Panc1 (cell line): ENCODE results near the gene VPS4B. TPM values are rescaled to one million over a fixed set of nuclear protein-coding genes. Genes with fewer than 3 reads are reported as not detected.

Source experiments
- ATAC-seq: fragments of 200-7000 bp; cut with Tn5 transposase; 2 replicates; pipeline ENCODE4 v1.9.1; 2020; ENCODE audit warnings: mild to moderate bottlenecking, moderate library complexity
- BruUV-seq: library from RNA; stranded (reverse); fragments of 400-500 nt; replicated peaks from 2 replicates; lab custom pipeline; 2021; lab: Mats Ljungman, UMichigan
- CTCF ChIA-PET: fragments of 300-600 bp; sonication (Branson Sonifier 250); formaldehyde crosslinking; loops from one replicate; lab custom pipeline; 2022; ENCODE audit warnings: antibody characterized with exemption; lab: Charles Lee
- POLR2A ChIA-PET: fragments of 300-600 bp; sonication (Branson Sonifier 250); formaldehyde crosslinking; loops from one replicate; lab custom pipeline; 2022; ENCODE audit warnings: antibody characterized with exemption; lab: Charles Lee
- DNase-seq: peaks from one replicate; pipeline ENCODE4 v3.0.0-alpha.2; 2010; ENCODE audit warnings: low read depth, low spot score
- H3K27ac ChIP-seq: 2 replicates; pipeline ENCODE4 v1.5.1; 2011; ENCODE audit warnings: mild to moderate bottlenecking, low read length, inconsistent platforms
- H3K27me3 ChIP-seq: fragments of 200-500 bp; sonication (Bioruptor generic); 2 replicates; pipeline ENCODE4 v1.6.0; 2014; ENCODE audit warnings: low read length, inconsistent platforms; ENCODE audit not compliant: control insufficient read depth, insufficient read depth
- H3K36me3 ChIP-seq: fragments of 200-500 bp; sonication (Bioruptor generic); 2 replicates; pipeline ENCODE4 v1.5.1; 2014; ENCODE audit warnings: inconsistent platforms, mild to moderate bottlenecking, low read length, moderate library complexity; ENCODE audit not compliant: control insufficient read depth, insufficient read depth
- H3K4me1 ChIP-seq: 2 replicates; pipeline ENCODE4 v1.5.1; 2011; ENCODE audit warnings: inconsistent platforms, mild to moderate bottlenecking, low read length, moderate library complexity; ENCODE audit not compliant: control insufficient read depth, insufficient read depth
- H3K4me3 ChIP-seq, 2 experiments: 2 replicates each; pipeline ENCODE4 v1.5.1; 2011 to 2012; ENCODE audit warnings: low read depth in 2 of 2, low read length in 2 of 2, mild to moderate bottlenecking in 2 of 2, inconsistent platforms in 1 of 2, moderate library complexity in 1 of 2
- H3K9me3 ChIP-seq: fragments of 200-500 bp; sonication (Bioruptor generic); 2 replicates; pipeline ENCODE4 v1.5.1; 2014; ENCODE audit warnings: low read depth, mild to moderate bottlenecking, inconsistent platforms, low read length, moderate library complexity; ENCODE audit not compliant: control insufficient read depth, insufficient read depth
- CTCF ChIP-seq: fragments of 450-650 bp; IDR thresholded peaks from 2 replicates; pipeline ENCODE4 v1.5.1; 2017; ENCODE audit warnings: mild to moderate bottlenecking
- POLR2AphosphoS5 ChIP-seq: IDR thresholded peaks from 2 replicates; pipeline ENCODE4 v1.6.1; 2012; ENCODE audit warnings: mild to moderate bottlenecking, low read depth, low read length, moderate library complexity
- REST ChIP-seq, 2 experiments: IDR thresholded peaks; 2 replicates each; pipeline ENCODE4 v1.6.1; 2011 to 2012; ENCODE audit warnings: low read depth in 2 of 2, control low read depth in 1 of 2, low read length in 1 of 2, mild to moderate bottlenecking in 1 of 2, moderate library complexity in 1 of 2; ENCODE audit not compliant: insufficient read depth in 1 of 2
- SIN3A ChIP-seq: IDR thresholded peaks from 2 replicates; pipeline ENCODE4 v1.6.1; 2012; ENCODE audit warnings: low read depth, mild to moderate bottlenecking, low read length, moderate library complexity, borderline replicate concordance; ENCODE audit not compliant: insufficient read depth
- TCF7L2 ChIP-seq: IDR thresholded peaks from 2 replicates; pipeline ENCODE4 v1.6.1; 2011; ENCODE audit warnings: mild to moderate bottlenecking, low read depth, low read length, inconsistent platforms
- in situ Hi-C: cut with HindIII; loops from 2 replicates; pipeline ENCODE4 v1.10.0; 2016; ENCODE audit warnings: low sequenced_read_pairs, low pct_unique_long_range_greater_than_20kb
- intact Hi-C: fragments of 100-400 bp; cut with micrococcal nuclease; formaldehyde crosslinking; loops from one replicate; pipeline ENCODE4 v1.10.0; 2022; ENCODE audit not compliant: unreplicated experiment
- total RNA-seq: library from RNA; stranded (reverse); gene quantifications from one replicate; pipeline ENCODE4 v1.2.1, GENCODE V29; 2021; ENCODE audit not compliant: unreplicated experiment

Gene VPS4B
- total RNA-seq, 1 experiment from 2014 or later = 44.5 TPM

GRCh38 chr18:63382843-63383242 lies 39.4 kb downstream of the VPS4B start:
- no peaks in the 10 kb centered on the region for H3K27me3 ChIP-seq
- BruUV-seq = no TSS peak
- no peak for ATAC-seq
- TF ChIP-seq CTCF (no peak), REST (IDR thresholded peaks at IDR 0.05; ENCODE audit: insufficient read depth in 1 of 2, low read depth in 2 of 2, low read length in 1 of 2) (no peak), SIN3A (no peak), POLR2AphosphoS5 (no peak), TCF7L2 (no peak)
- in situ Hi-C loops (no loop called here), intact Hi-C loops (no loop called here)
- H3K27ac ChIP-seq = no peak overlapping the region
- DNase-seq = no peak
- no peaks in the 10 kb centered on the region for H3K9me3 ChIP-seq
- CTCF ChIA-PET = no interaction called here
- POLR2A ChIA-PET = no interaction called here
- H3K4me3 ChIP-seq = no peak overlapping the region
- H3K4me1 ChIP-seq = no peaks in the 10 kb centered on the region
- H3K36me3 ChIP-seq = no peaks in the 10 kb centered on the region

- in situ Hi-C loops = no loop called here
- CTCF ChIA-PET = no interaction called here
- TF ChIP-seq SIN3A = no peak
- no peak for TF ChIP-seq REST (IDR thresholded peaks at IDR 0.05; ENCODE audit: insufficient read depth in 1 of 2, low read depth in 2 of 2, low read length in 1 of 2)
- no peak for TF ChIP-seq CTCF
- no peak for TF ChIP-seq TCF7L2
- TF ChIP-seq POLR2AphosphoS5 = no peak
- ATAC-seq (no peak), DNase-seq (no peak)
- H3K9me3 ChIP-seq = no peaks in the 10 kb centered on the region
- BruUV-seq = no TSS peak
- H3K27ac ChIP-seq = no peak overlapping the region
- H3K36me3 ChIP-seq = no peaks in the 10 kb centered on the region
- no peaks in the 10 kb centered on the region for H3K27me3 ChIP-seq
- H3K4me3 ChIP-seq = no peak overlapping the region
- POLR2A ChIA-PET = no interaction called here
- intact Hi-C loops = no loop called here
- no peaks in the 10 kb centered on the region for H3K4me1 ChIP-seq
Observed at GRCh38 chr18:63379639-63379962, 42.7 kb downstream of the VPS4B start.
